Uterus (tissue), 2 donors: ENCODE measurements around the gene HEPN1.

Experiments used
- POLR2A ChIP-seq, 2 donors: fragments of 450-650 bp; IDR thresholded peaks; one replicate each; pipeline ENCODE4 v1.6.1; 2016; ENCODE audit warnings: antibody characterized with exemption in 2 of 2, mild to moderate bottlenecking in 1 of 2, moderate library complexity in 1 of 2
- TF ChIP-seq, protein P1 (sequence below), 4 experiments: fragments of 200-600 bp in 2 of 4; fragments of 450-650 bp in 2 of 4; sonication (generic) in 2 of 4; IDR thresholded peaks; one replicate each; pipeline ENCODE4 v1.5.1; 2016 to 2019; ENCODE audit warnings: antibody characterized with exemption in 4 of 4, mild to moderate bottlenecking in 2 of 4, moderate library complexity in 1 of 4

DNA sequence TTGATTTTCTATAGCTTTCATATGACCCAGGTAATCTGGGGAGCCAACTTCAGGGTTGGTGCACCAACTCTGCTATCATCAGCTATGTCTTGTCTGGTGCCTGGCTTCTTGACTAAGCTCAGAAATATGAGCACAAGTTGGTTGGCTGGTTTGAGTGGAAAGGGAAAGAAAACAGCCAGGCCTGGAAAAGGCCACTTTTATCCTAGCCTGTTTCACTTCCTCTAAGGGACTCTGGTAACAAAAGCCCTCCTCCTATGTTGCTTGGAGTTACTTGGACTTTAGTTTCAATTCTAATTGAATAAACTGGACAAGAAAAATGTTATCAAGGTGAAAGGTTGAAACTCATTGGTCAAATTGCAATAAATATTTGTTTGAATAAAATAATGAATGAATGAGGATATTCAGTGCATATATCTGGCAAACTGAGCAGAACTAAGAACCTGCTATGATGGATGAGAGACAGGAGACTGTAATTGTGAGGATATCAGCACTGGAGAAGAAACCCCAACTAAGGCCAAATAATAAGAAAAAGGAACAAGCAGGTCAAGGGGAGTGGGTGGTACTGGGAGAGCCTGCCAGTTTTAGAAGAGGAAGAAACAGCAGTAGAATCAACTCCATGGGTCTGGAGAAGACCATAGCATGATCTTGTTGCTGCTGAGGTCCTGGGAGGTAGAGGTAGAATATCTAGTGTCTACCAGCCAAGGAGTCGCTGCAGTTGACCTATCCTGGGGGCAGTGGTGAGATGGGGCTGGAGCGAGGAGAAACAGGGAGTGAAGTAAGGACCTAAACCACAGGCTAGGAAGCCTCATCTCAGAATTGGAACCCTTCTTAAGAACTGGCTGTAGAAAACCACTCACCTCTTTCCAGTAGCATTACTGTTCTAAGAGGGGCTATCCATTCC is 29.6 kb upstream of the HEPN1 start:
- TF ChIP-seq, protein P1, sequence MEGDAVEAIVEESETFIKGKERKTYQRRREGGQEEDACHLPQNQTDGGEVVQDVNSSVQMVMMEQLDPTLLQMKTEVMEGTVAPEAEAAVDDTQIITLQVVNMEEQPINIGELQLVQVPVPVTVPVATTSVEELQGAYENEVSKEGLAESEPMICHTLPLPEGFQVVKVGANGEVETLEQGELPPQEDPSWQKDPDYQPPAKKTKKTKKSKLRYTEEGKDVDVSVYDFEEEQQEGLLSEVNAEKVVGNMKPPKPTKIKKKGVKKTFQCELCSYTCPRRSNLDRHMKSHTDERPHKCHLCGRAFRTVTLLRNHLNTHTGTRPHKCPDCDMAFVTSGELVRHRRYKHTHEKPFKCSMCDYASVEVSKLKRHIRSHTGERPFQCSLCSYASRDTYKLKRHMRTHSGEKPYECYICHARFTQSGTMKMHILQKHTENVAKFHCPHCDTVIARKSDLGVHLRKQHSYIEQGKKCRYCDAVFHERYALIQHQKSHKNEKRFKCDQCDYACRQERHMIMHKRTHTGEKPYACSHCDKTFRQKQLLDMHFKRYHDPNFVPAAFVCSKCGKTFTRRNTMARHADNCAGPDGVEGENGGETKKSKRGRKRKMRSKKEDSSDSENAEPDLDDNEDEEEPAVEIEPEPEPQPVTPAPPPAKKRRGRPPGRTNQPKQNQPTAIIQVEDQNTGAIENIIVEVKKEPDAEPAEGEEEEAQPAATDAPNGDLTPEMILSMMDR (IDR thresholded peaks at IDR 0.05): no peak
- TF ChIP-seq POLR2A (IDR thresholded peaks at IDR 0.05): no peak
